HAP-1 (cell line): ENCODE data around the gene SNRK.

Experiments used
- DNase-seq, 2 experiments: peaks; one replicate each; pipeline ENCODE4 v3.0.0-alpha.2; 2016 to 2020; ENCODE audit warnings: low spot score in 2 of 2
- H3K27me3 ChIP-seq: fragments of 250-450 bp; sonication (Bioruptor Pico); 2 replicates; pipeline ENCODE4 v1.5.1; 2020; ENCODE audit warnings: low read depth, mild to moderate bottlenecking, moderate library complexity
- H3K36me3 ChIP-seq: fragments of 250-450 bp; sonication (Bioruptor Pico); replicated peaks from 2 replicates; pipeline ENCODE4 v1.5.1; 2020; ENCODE audit warnings: mild to moderate bottlenecking
- H3K4me1 ChIP-seq: fragments of 250-450 bp; sonication (Bioruptor Pico); 2 replicates; pipeline ENCODE4 v1.5.1; 2020; ENCODE audit warnings: mild to moderate bottlenecking
- H3K4me3 ChIP-seq: fragments of 250-450 bp; sonication (Bioruptor Pico); 2 replicates; pipeline ENCODE4 v1.5.1; 2020; ENCODE audit warnings: mild to moderate bottlenecking, moderate library complexity
- H3K9me3 ChIP-seq: fragments of 250-450 bp; sonication (Bioruptor Pico); 2 replicates; pipeline ENCODE4 v1.5.1; 2020; ENCODE audit warnings: mild to moderate bottlenecking, moderate library complexity
- in situ Hi-C: fragments of 300-500 bp; cut with MboI; formaldehyde crosslinking; loops from 3 replicates; pipeline ENCODE4 v1.14.3; 2020; ENCODE audit warnings: low sequenced_read_pairs, inconsistent platforms, mixed read lengths

The SNRK gene

GRCh38 chr3:43304126-43304525 is 17.8 kb downstream of the SNRK start:
- no peak for DNase-seq
- H3K36me3 ChIP-seq, result peaks cover 18% of the 10 kb centered on the region
- H3K27me3 ChIP-seq, result no peaks in the 10 kb centered on the region
- no peak overlapping the region for H3K4me3 ChIP-seq
- H3K9me3 ChIP-seq, result no peaks in the 10 kb centered on the region
- no peaks in the 10 kb centered on the region for H3K4me1 ChIP-seq
- in situ Hi-C loops, result no loop called here

- H3K9me3 ChIP-seq, result no peaks in the 10 kb centered on the region
- DNase-seq, result no peak
- no peaks in the 10 kb centered on the region for H3K4me1 ChIP-seq
- peaks cover 18% of the 10 kb centered on the region for H3K36me3 ChIP-seq
- H3K27me3 ChIP-seq, result no peaks in the 10 kb centered on the region
- in situ Hi-C loops, result no loop called here
- H3K4me3 ChIP-seq, result no peak overlapping the region
Measured at GRCh38 chr3:43307226-43307625, 20.9 kb downstream of the SNRK start.

- no peak for DNase-seq
- in situ Hi-C loops, result no loop called here
- no peak overlapping the region for H3K4me3 ChIP-seq
- no peaks in the 10 kb centered on the region for H3K27me3 ChIP-seq
- H3K9me3 ChIP-seq, result no peaks in the 10 kb centered on the region
- H3K4me1 ChIP-seq, result no peaks in the 10 kb centered on the region
- peaks cover 18% of the 10 kb centered on the region for H3K36me3 ChIP-seq
Measured at GRCh38 chr3:43307649-43308048, 21.3 kb downstream of the SNRK start.

DNA sequence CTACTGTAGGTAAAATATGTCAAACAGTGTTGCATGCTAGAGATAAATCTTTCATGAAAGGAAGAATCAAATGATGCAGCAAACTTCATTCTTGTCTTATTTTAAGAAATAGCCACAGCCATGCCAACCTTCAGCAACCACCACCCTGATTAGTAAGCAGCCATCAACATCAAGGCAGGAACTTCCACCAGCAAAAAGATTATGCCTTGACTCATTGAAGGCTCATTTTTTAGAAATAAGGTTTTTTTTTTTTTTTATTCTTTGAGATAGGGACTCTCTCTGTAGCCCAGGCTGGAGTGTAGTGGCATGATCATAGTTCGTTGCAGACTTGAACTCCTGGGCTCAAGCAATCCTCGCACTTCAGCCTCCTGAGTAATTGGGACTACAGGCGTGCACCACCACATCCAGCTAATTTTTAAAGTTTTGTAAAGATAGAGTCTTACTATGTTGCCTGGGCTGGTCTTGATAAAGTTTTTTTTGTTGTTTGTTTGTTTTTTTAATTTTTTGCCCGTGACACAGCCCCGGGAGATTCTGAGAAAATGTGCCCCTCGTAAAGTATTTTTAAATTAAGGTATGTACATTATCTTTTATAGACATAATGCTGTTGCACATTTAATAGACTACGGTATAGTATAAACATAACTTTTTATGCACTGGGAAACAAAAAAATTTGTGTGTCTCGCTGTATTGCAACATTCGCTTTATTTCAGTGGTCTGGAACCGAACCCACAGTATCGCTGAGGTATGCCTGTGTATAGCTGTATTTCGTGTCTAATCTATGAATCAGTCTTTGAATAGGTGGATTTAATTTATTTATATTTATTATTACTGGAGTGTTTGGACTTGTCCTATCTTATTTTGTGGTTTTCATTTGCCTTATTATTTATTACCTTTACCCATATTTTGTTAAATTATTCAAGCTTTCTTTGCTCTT is 23.3 kb downstream of the SNRK start:
- H3K4me1 ChIP-seq, result no peaks in the 10 kb centered on the region
- H3K4me3 ChIP-seq, result no peak overlapping the region
- H3K9me3 ChIP-seq, result no peaks in the 10 kb centered on the region
- in situ Hi-C loops, result no loop called here
- H3K27me3 ChIP-seq, result no peaks in the 10 kb centered on the region
- H3K36me3 ChIP-seq, result peaks cover 2% of the 10 kb centered on the region; the same call in 1 of the 2 replicates
- no peak for DNase-seq

DNA sequence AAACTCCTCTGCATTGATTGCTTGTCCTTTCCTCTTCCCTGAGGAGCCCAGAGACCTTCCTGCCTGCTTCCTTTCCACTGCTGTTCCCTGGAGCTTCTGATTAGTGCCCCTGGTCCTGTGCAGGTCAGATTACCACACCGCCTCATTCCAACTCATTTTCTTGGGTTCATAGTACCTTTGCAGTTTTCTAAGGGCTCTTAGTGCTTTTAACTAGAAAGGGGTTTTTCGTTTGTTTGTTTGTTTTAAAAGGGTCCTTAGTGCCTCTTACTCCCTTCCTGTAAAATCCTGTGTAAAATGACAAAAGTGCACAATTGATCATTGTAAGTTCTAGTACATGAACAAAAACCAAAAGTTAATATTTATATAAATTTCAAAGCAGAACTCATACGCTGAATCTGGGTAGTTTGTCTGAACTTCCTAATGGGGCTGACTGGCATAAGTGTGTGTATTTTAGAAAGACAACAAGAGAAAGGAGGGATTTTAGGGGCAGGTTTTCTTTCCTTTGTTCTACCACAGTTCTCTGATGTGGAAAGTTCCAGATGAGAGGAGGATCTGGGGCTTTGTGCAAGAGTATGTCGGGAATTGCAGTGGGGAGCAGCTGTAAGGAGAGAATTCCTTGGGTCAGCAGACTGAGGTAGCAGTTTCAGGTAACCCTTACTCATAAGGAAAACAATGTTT is 30.6 kb downstream of the SNRK start:
- H3K27me3 ChIP-seq, result no peaks in the 10 kb centered on the region
- H3K36me3 ChIP-seq, result no peaks in the 10 kb centered on the region
- no peak overlapping the region for H3K4me3 ChIP-seq
- H3K4me1 ChIP-seq, result peaks cover 12% of the 10 kb centered on the region
- no peaks in the 10 kb centered on the region for H3K9me3 ChIP-seq
- no peak for DNase-seq
- in situ Hi-C loops, result no loop called here

- Histone ChIP-seq H3K4me3 (no peak overlapping the region), H3K4me1 (peaks cover 12% of the 10 kb centered on the region)
- in situ Hi-C loops, result no loop called here
Measured at GRCh38 chr3:43317461-43318316, 31.3 kb downstream of the SNRK start.

GRCh38 chr3:43319376-43319775 is 33.0 kb downstream of the SNRK start:
- Histone ChIP-seq H3K4me3 (no peak overlapping the region), H3K36me3 (no peaks in the 10 kb centered on the region), H3K4me1 (peaks cover 12% of the 10 kb centered on the region), H3K9me3 (no peaks in the 10 kb centered on the region), H3K27me3 (no peaks in the 10 kb centered on the region)
- no peak for DNase-seq
- in situ Hi-C loops, result no loop called here

More at GRCh38 chr3:43317461-43318316, 31.3 kb downstream of the SNRK start:
- no peaks in the 10 kb centered on the region for H3K9me3 ChIP-seq
- no peaks in the 10 kb centered on the region for H3K27me3 ChIP-seq
- DNase-seq, result no peak
- no peaks in the 10 kb centered on the region for H3K36me3 ChIP-seq

- DNase-seq, result peak in 1 of 2 experiments; percentile 68
- no peaks in the 10 kb centered on the region for H3K9me3 ChIP-seq
Measured at GRCh38 chr3:43319794-43320193, 33.5 kb downstream of the SNRK start.

GRCh38 chr3:43320288-43320687 is 33.9 kb downstream of the SNRK start:
- no peaks in the 10 kb centered on the region for H3K9me3 ChIP-seq
- DNase-seq, result no peak
- no peak overlapping the region for H3K4me3 ChIP-seq
- no peaks in the 10 kb centered on the region for H3K36me3 ChIP-seq
- peaks cover 12% of the 10 kb centered on the region for H3K4me1 ChIP-seq
- H3K27me3 ChIP-seq, result no peaks in the 10 kb centered on the region
- in situ Hi-C loops, result no loop called here

More at GRCh38 chr3:43319794-43320193, 33.5 kb downstream of the SNRK start:
- H3K36me3 ChIP-seq, result no peaks in the 10 kb centered on the region
- no peaks in the 10 kb centered on the region for H3K27me3 ChIP-seq
- in situ Hi-C loops, result no loop called here
- peaks cover 12% of the 10 kb centered on the region for H3K4me1 ChIP-seq
- H3K4me3 ChIP-seq, result no peak overlapping the region

DNA sequence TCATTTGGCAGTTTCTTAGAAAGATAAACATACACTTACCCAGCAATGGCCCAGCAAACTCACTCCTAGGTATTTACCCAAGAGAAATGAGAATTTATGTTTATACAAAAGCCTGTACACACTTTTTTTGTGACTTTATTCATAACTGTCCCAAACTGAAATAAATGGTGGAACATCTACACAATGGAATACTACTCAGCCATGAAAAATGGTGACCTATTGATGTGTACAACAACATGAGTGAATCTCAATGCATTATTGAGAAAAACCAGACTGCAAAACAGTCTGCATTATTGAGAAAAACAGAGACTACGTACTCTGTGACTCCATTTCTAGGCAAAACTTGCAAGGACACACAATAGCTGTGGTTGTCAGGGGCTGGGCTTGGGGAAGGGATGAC is 37.2 kb downstream of the SNRK start:
- no peaks in the 10 kb centered on the region for H3K36me3 ChIP-seq
- H3K27me3 ChIP-seq, result no peaks in the 10 kb centered on the region

GRCh38 chr3:43326891-43327581 is 40.7 kb downstream of the SNRK start:
- no peaks in the 10 kb centered on the region for H3K9me3 ChIP-seq
- DNase-seq, result no peak
- no peaks in the 10 kb centered on the region for H3K27me3 ChIP-seq
- in situ Hi-C loops, result no loop called here
- H3K4me3 ChIP-seq, result no peak overlapping the region
- H3K4me1 ChIP-seq, result peaks cover 25% of the 10 kb centered on the region
- no peaks in the 10 kb centered on the region for H3K36me3 ChIP-seq

More for the DNA sequence above, 37.2 kb downstream of the SNRK start:
- in situ Hi-C loops, result no loop called here
- no peak overlapping the region for H3K4me3 ChIP-seq
- no peaks in the 10 kb centered on the region for H3K9me3 ChIP-seq
- peaks cover 18% of the 10 kb centered on the region for H3K4me1 ChIP-seq
- no peak for DNase-seq

DNA sequence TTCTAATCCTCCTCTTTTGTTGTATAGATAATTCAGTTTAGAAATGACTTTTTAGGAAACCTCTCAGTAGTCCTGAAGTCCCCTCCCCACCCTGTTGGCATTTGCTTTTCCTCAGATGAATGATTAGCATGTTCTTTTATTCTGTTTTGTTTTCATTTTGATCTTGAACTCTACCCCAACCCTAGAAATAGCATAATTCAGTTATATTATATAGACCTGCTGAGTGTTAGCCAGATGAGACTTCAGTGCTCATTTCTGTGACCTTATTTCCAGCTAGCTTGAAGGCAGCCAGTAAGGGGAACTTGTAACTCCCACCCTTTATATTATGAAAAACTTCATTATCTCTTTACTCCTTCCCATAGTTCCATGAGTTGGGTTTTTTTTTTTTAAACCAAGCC is 41.2 kb downstream of the SNRK start:
- no peak overlapping the region for H3K4me3 ChIP-seq
- in situ Hi-C loops, result no loop called here
- H3K4me1 ChIP-seq, result peaks cover 25% of the 10 kb centered on the region
- peaks cover 2% of the 10 kb centered on the region; the same call in 1 of the 2 replicates for H3K36me3 ChIP-seq
- DNase-seq, result no peak
- no peaks in the 10 kb centered on the region for H3K27me3 ChIP-seq
- H3K9me3 ChIP-seq, result no peaks in the 10 kb centered on the region

DNA sequence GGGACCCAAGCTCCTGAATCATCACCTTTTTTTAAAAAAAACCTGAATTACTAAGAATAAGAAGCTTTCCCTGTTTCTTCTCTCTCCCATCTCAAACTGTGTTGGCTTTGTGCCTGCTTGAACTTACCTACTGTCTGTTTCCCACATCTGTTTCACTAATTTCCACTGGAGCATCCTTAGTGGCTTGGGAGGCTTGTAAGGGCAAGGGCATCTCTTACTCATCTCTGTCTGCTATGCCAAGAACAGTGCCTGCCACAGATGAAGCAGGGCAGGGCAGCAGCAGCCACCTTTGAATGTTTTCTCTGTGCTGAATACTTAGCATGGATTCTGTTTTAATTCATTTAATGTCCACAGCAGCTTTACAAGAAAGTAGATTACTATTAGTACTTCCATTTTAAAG is 42.3 kb downstream of the SNRK start:
- Histone ChIP-seq H3K4me3 (no peak overlapping the region), H3K4me1 (peaks cover 25% of the 10 kb centered on the region), H3K27me3 (no peaks in the 10 kb centered on the region), H3K9me3 (no peaks in the 10 kb centered on the region), H3K36me3 (peaks cover 5% of the 10 kb centered on the region; the same call in 1 of the 2 replicates)
- no peak for DNase-seq
- in situ Hi-C loops, result no loop called here
